ENCODE measurements around the gene SP6.
A peak's percentile ranks its signal among the peaks of the same experiment; 100 is the strongest.

Gene SP6

GRCh38 chr17:47810200-47810821, 40.7 kb downstream of the SP6 start:
- DNase-seq = no peak

GRCh38 chr17:47808830-47809480, 42.0 kb downstream of the SP6 start:
- DNase-seq = no peak

GRCh38 chr17:47808036-47808829, 42.7 kb downstream of the SP6 start:
- no peak for DNase-seq

DNA sequence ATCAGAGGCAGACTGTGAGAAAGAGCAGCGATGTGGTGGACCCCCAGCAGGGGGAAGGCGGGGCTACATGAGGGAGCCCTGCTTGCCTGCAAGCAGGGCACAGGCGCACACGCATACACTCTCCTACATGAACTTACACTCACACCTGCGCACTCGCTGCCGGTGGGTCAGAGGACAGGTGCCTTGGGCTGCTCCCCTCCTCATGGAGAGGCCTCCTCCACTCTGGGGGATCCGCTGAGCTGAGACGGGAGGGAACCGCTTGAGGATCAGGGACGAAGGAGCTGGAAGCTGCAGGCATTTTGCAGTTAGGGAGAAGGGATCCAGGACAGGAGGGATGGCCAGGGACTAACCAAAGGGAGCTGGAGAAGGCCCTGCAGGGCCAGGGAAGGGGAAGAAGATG, 43.5 kb downstream of the SP6 start:
- DNase-seq = no peak

DNA sequence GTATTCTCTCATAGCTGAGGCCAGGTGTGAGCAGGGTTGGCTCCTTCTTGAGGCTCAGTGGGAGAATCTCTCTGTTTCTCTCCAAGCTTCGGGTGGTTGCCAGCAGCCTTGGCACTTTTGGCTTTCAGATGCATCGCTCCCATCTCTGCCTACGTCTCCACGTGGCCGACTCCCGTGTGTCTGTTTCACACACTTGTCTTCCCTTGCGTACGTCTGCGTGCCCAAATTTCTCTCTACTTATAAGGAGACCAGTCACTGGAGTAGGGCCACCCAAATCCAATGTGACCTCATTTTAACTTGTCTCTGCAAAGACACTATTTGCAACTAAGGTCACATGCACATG, 44.1 kb downstream of the SP6 start:
- DNase-seq = no peak

GRCh38 chr17:47806026-47806912, 44.7 kb downstream of the SP6 start:
- DNase-seq = no peak

GRCh38 chr17:47804461-47804860, 46.5 kb downstream of the SP6 start:
- no peak for DNase-seq

GRCh38 chr17:47803751-47804150, 47.2 kb downstream of the SP6 start:
- DNase-seq = no peak

GRCh38 chr17:47803201-47803600, 47.8 kb downstream of the SP6 start:
- no peak for DNase-seq

DNA sequence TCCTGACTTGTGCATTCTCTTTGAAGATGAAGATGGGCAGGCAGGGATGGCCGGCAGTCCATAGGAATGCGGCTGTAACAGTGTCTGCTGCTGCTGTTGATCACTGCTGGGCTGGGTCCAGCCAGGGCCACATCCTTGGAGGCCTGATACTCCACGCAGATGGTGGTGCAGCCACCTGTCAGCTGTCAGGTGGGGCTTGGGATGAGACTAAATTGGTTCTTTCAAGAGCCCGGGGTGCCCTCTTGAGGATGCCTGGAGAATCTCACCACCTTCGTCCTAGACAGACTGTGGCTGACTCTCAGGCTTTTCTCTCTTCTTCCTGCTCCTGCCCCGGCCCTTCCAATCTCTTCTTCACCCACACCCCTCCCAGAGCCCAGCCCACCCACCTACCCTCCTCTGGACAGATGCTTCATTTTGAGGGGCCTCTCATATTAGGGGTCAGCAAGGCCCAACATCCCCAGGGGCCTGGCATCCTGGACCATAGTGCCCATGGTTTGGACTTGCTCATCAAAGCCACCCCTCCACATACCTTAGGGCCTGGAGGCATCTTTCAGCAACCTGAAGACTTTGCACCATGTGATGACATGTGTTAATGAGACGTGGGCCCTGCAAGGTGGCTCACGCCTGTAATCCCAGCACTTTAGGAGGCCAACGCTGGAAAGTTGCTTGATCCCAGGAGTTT, 48.5 kb downstream of the SP6 start:
- peak; percentile 49 for DNase-seq

- DNase-seq = no peak
These were observed 49.1 kb downstream of the SP6 start for GRCh38 chr17:47801906-47802305.

DNA sequence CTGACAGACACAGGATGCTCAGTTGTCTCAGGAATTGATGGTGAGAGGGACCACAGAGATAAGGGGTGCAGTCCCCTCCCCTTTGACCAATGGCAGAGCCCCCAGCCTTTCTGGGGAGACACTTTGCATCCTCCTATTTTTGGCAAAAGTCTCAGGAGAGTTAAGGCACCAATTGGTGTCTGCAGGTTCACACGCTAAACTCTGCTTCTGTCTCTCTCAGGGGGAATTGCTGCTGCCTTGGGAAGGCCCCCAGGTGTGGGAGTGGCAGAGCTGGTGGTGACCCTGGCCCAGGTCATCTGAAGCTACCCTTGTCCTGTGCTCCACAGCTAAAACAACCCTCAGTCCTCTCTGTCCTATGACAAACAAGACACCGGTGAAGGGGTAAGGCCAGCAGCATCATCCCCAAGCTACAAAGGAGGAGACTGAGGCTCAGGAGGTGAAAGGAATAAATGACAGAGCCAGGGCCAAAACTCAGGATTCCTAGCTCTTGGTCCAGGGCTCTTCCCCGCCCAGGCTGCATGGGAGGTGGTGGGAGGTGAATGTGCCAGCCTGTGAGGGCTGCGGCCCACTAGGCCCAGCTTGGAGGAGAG, 49.7 kb downstream of the SP6 start:
- no peak for DNase-seq

GRCh38 chr17:47800686-47801085, 50.3 kb downstream of the SP6 start:
- no peak for DNase-seq

GRCh38 chr17:47797797-47798196, 53.2 kb downstream of the SP6 start:
- no peak for DNase-seq

All from NCI-H2107 (cell line).